Mesodermal cell (in vitro differentiated cells): ENCODE measurements around the gene HOXC9.

Experiments used
- H3K27ac ChIP-seq: 2 replicates; pipeline ENCODE4 v1.7.0; 2013; ENCODE audit warnings: mild to moderate bottlenecking, low read depth, low read length, moderate library complexity; ENCODE audit not compliant: severe bottlenecking
- H3K36me3 ChIP-seq: 2 replicates; pipeline ENCODE4 v1.7.1; 2013; ENCODE audit warnings: mild to moderate bottlenecking, low read length, moderate library complexity; ENCODE audit not compliant: control insufficient read depth, insufficient read depth
- H3K4me1 ChIP-seq: one replicate; pipeline ENCODE4 v1.7.1; 2013; ENCODE audit warnings: mild to moderate bottlenecking, low read length; ENCODE audit not compliant: insufficient read depth, control insufficient read depth, poor library complexity, severe bottlenecking
- H3K4me3 ChIP-seq: 2 replicates; pipeline ENCODE4 v1.7.0; 2013; ENCODE audit warnings: low read length, control low read depth, mild to moderate bottlenecking; ENCODE audit not compliant: insufficient read depth, poor library complexity, severe bottlenecking; ENCODE audit errors: extremely low read depth
- H3K9me3 ChIP-seq: 2 replicates; pipeline ENCODE4 v1.7.1; 2013; ENCODE audit warnings: mild to moderate bottlenecking, low read length, moderate library complexity; ENCODE audit not compliant: control insufficient read depth
- WGBS, 2 experiments: methylation state at CpG; one replicate each; pipeline ENCODE4 v1.1.5; 2013; ENCODE audit warnings: missing lambda C conversion rate in 2 of 2; ENCODE audit not compliant: insufficient coverage in 2 of 2; 5-methylcytosine and 5-hydroxymethylcytosine counted together

Gene HOXC9

DNA sequence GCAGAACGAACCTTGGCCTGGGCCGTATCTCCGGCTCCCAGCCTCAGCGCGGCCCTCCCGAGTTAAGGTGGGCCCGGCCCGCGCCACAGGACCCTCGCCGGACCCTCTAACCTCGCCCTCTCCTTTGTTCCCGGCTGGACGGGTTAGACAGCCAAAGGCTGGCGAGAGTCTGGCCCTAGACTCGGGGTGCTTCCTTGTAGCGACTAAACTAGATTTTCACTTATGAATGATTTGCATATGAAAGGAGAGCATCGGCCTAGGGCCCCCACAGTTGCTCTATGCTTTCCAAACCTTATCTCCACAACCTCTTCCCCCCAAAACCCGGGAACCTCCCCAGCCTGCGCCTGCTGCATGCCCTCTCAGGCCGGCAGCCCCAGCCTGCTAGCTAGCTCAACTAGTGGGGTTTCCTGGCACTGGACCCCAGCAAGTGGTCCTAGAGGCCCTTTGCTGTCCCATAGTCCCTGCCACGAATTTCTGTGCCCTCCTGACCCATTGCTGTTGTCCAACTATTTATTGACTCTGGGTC is 34.9 kb downstream of the HOXC9 start:
- H3K27ac ChIP-seq, result no peak overlapping the region
- no peak overlapping the region for H3K4me3 ChIP-seq
- no peaks in the 10 kb centered on the region for H3K36me3 ChIP-seq
- H3K9me3 ChIP-seq, result no peaks in the 10 kb centered on the region
- WGBS, 2 experiments, result 11 to 15% methylated on average over 18 of the region's 22 CpGs
- peaks cover 5% of the 10 kb centered on the region for H3K4me1 ChIP-seq

DNA sequence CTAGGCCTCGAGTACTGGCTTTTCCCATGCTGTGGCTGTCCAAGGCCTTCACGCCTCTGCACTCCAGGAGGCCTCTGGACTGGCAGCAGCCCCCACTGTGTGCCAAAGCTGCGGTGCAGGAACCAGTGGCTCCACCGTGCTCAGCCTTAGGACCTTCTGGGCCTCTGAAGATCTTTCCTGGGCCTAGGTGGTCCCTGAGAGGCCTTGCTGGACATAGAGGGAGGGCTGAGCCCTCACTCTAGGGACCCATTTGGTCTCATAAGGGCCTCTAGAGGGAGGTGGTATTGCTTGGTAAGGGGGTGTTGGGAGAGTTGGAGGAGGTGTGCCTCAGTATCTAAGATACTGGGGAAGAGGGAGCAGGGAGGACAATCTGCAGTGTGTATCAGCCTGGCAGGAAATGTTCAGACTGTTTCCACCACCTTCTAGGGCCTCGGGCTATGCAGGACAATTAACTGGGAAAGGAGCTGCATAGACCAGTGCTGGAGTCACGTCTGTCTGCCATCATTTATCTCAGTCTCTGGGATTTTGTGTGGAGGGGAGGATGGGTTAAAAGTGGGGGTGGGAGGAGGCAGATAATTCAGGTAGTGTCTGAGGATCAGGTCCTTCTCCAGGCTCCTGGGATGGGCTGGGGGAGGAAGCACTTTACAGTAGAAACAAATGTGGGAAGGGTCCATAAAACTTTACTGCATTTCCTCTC is 35.8 kb downstream of the HOXC9 start:
- no peak overlapping the region for H3K4me3 ChIP-seq
- peaks cover 5% of the 10 kb centered on the region for H3K4me1 ChIP-seq
- H3K27ac ChIP-seq, result no peak overlapping the region
- WGBS, 2 experiments, result 31 to 38% methylated on average over 6 of the region's 6 CpGs
- no peaks in the 10 kb centered on the region for H3K9me3 ChIP-seq
- H3K36me3 ChIP-seq, result no peaks in the 10 kb centered on the region

DNA sequence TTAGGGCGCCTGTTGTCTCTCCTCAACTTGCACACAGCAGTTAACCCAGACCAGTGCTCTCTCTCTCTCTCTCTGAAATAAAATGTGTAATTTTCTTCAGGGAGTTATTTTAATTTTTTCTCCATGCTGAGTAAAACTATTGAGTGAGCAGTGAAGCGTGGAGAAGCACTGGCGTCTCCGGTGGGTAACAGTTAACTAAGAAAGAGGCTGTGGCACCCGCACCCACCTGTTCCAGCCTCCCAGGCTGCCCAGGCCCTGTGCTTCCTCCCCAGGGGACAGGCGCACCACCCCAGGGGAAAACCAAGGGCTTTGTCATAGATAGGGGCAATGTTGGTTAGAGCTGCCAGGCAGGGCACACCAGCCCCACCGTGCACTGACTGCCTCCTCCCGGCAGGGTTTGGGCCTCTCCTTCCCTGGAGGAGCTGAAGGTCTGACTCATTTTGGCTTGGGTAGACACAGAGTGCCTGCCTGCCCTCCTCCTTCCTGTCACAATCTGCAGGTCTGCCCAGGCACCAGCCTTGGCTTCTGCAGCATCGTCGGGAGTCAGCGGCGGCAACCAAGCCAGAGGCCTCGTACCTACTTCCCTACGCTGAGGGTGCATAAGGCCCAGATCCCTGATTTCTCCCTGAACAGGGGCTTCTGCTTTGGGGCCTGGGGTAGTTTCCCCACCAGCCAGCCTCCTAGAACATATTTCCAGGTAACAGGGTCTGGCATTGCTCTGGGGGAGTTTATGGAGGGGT is 36.8 kb downstream of the HOXC9 start:
- H3K4me3 ChIP-seq, result no peak overlapping the region
- H3K27ac ChIP-seq, result no peak overlapping the region
- H3K9me3 ChIP-seq, result no peaks in the 10 kb centered on the region
- no peaks in the 10 kb centered on the region for H3K36me3 ChIP-seq
- 29 to 32% methylated on average over 11 of the region's 14 CpGs for WGBS, 2 experiments
- H3K4me1 ChIP-seq, result peaks cover 3% of the 10 kb centered on the region

- Histone ChIP-seq H3K4me3 (no peak overlapping the region), H3K4me1 (peaks cover 3% of the 10 kb centered on the region)
- 25% methylated on average over 2 of the region's 14 CpGs; no CpG with 5 or more reads in 1 of the 2 experiments for WGBS, 2 experiments
These were observed 37.7 kb downstream of the HOXC9 start for GRCh38 chr12:54037360-54038283.

DNA sequence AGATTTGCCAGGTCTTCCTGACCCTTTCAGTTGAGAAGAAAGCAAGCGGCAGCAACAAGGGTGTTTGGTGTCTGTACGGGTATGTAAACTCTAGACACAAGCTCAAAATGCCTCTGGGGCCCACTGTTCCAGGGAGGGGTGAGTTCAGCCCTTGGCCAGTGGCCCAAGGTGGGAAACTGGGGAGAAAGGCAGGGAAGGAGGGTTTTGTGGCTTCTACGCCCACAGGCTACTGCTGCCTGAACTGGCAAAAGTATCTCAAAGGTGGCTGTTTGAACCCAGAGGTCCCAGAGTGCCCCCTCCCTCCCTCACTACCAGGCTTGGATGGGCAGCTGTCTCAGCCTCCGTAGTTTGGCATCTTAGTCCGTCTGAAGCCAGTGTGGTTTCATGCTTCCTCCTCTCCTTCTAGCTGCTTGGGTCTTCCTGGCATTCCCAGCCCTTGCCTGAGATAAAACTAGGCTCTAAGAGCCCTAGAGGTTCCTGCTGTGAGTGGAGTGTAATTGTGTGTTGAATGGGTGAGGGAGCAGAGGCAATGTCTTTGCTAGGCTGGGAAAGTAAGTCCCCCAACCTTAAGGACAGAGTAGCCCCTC is 38.4 kb downstream of the HOXC9 start:
- Histone ChIP-seq H3K4me3 (no peak overlapping the region), H3K9me3 (no peaks in the 10 kb centered on the region), H3K4me1 (peaks cover 3% of the 10 kb centered on the region), H3K27ac (no peak overlapping the region), H3K36me3 (no peaks in the 10 kb centered on the region)
- 25 to 28% methylated on average over 4 to 5 of the region's 5 CpGs for WGBS, 2 experiments

More at GRCh38 chr12:54037360-54038283, 37.7 kb downstream of the HOXC9 start:
- H3K9me3 ChIP-seq, result no peaks in the 10 kb centered on the region
- H3K36me3 ChIP-seq, result no peaks in the 10 kb centered on the region
- H3K27ac ChIP-seq, result peak overlapping the region; percentile 23

DNA sequence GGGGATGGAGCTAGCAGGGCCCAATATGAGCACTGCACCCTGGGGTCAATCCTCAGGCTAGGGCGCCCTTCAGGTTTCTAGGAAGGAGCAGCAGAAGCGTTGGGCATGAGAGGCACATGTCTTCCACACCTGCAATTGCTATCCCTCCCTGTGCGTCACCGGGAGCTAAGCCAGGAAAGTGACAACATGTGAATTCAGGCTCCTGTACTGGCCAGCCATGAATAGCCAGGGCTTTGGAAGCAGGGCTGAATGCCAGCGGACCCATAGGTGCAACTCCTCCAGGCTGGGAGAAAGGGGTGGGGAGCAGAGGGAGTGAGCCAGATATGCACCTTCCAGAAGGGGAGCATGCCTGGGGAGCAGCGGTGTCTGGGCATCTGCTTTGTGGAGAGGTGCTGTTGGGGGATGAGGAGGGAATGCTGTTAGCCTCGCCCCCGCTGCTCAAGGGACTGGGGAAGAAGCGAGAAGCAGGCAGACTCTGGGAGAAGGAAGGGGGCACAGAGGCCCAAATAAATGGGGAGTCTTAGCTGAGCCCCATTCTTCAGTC is 39.0 kb downstream of the HOXC9 start:
- Histone ChIP-seq H3K4me3 (no peak overlapping the region), H3K4me1 (no peaks in the 10 kb centered on the region), H3K27ac (no peak overlapping the region), H3K9me3 (no peaks in the 10 kb centered on the region), H3K36me3 (no peaks in the 10 kb centered on the region)
- 19% methylated on average over 8 of the region's 9 CpGs for WGBS, 2 experiments

DNA sequence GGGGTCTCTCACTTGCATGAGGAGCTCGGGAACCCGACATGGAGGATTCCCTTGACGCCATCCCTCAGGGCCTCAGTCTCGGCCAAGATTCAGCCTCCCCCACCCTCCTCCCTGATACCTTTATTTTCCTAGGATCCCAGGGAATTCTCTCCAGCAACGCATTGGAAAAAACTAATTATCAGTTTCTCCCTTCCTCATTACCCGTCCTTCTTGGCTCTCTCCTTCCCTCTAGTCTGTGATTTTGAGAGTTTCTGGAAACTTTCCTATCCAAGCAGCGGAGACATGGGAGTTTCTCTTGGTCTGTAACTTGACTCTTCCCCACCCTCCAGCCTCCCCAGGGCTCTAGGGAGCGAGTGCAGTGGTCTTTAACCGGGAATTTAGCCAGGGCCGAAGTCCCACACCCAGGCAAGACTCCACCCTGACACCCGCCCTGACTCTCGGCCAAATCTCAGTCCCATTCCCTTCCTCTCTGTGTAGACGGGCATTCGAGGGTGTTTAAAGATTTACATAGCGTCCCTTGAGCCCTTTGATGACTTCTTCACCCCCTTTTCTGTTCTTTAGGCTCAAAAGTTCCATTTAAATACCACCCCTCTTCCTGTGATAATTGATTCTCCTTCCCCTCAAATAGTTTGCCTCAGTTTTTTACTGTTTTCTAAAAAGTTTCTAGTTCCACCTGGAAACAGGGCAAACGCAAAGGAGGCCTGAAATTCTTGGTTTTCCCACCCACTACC is 39.6 kb downstream of the HOXC9 start:
- Histone ChIP-seq H3K27ac (no peak overlapping the region), H3K9me3 (no peaks in the 10 kb centered on the region), H3K4me3 (no peak overlapping the region), H3K4me1 (no peaks in the 10 kb centered on the region), H3K36me3 (no peaks in the 10 kb centered on the region)
- WGBS, 2 experiments, result 0 to 8% methylated on average over 9 to 13 of the region's 16 CpGs

DNA sequence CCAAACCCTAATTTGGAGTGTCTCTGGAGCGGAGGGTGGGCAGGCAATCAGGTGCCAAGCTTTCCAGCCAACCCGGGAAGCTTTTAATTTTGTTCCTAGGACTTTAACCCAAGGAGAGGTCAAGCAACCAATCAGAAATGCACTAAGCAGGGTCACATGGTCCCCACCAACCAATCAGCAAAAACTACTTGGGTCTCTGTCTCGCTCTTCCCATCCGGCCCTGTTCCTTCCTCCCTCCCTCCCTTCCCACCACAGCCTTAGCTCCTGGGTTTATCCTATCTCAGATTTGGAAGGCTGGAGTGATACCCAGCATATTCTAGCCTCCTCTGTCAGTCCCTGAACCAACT is 40.2 kb downstream of the HOXC9 start:
- 41 to 57% methylated on average over 3 of the region's 4 CpGs for WGBS, 2 experiments
- H3K4me1 ChIP-seq, result no peaks in the 10 kb centered on the region
- no peaks in the 10 kb centered on the region for H3K9me3 ChIP-seq
- H3K36me3 ChIP-seq, result no peaks in the 10 kb centered on the region
- H3K4me3 ChIP-seq, result no peak overlapping the region
- no peak overlapping the region for H3K27ac ChIP-seq

DNA sequence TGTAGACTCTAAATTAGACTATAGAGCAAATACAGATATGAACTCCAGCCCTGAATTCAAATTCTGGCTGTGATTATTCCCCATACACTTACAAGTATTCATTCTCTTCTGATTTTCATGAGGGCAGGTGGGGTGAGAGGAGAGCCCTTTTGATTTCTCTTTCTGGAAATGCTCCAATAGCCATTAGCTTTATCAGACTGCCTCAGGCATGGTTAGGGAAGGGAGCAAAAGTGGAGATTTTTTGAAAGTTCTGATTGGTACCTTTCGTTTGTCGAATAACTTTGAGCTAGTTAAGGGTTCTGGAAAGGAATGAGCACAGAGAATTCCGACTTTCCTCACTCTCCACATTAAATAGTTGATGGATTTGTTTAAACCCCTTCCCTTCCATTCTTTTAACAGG is 40.7 kb downstream of the HOXC9 start:
- no CpG with 5 or more reads among the region's 3 CpGs for WGBS, 2 experiments
- Histone ChIP-seq H3K4me1 (no peaks in the 10 kb centered on the region), H3K4me3 (no peak overlapping the region)

More for the DNA sequence above, 40.7 kb downstream of the HOXC9 start:
- H3K27ac ChIP-seq, result no peak overlapping the region
- H3K9me3 ChIP-seq, result no peaks in the 10 kb centered on the region
- H3K36me3 ChIP-seq, result no peaks in the 10 kb centered on the region
